Activated naive CD8-positive, alpha-beta T cell treated with anti-CD3 and anti-CD28 coated beads for 36 hours (primary cell): ENCODE data around the gene TFEB. TPM values are rescaled to one million over a fixed set of nuclear protein-coding genes. Genes with fewer than 3 reads are reported as not detected.

ENCODE experiments used
- DNase-seq: peaks from one replicate; pipeline ENCODE4 v3.0.0; 2021
- H3K27ac Mint-ChIP-seq: one replicate; pipeline ENCODE4 v1.8.0; 2022; ENCODE audit warnings: mild to moderate bottlenecking, moderate library complexity, mixed read lengths
- H3K27me3 Mint-ChIP-seq: one replicate; pipeline ENCODE4 v1.8.0; 2022; ENCODE audit warnings: mild to moderate bottlenecking, mixed read lengths
- H3K36me3 Mint-ChIP-seq: one replicate; pipeline ENCODE4 v1.8.0; 2021; ENCODE audit warnings: mild to moderate bottlenecking, mixed read lengths
- H3K4me1 Mint-ChIP-seq: one replicate; pipeline ENCODE4 v1.8.0; 2021; ENCODE audit warnings: mixed read lengths
- H3K4me3 Mint-ChIP-seq: one replicate; pipeline ENCODE4 v1.8.0; 2022; ENCODE audit warnings: mild to moderate bottlenecking, moderate library complexity, mixed read lengths
- H3K9me3 Mint-ChIP-seq: one replicate; pipeline ENCODE4 v1.8.0; 2022; ENCODE audit warnings: mixed read lengths
- total RNA-seq, 2 experiments: library from RNA; stranded (reverse); gene quantifications; one replicate each; pipeline ENCODE4 v1.2.3, GENCODE V29; 2021

Gene TFEB
- total RNA-seq, 2 experiments from 2014 or later, result 9.3 to 11.5 TPM

- H3K4me3 Mint-ChIP-seq, result no peak overlapping the region
- H3K27me3 Mint-ChIP-seq, result no peaks in the 10 kb centered on the region
- peak; percentile 17 for DNase-seq
- no peaks in the 10 kb centered on the region for H3K36me3 Mint-ChIP-seq
- H3K27ac Mint-ChIP-seq, result no peak overlapping the region
- H3K4me1 Mint-ChIP-seq, result peaks cover 27% of the 10 kb centered on the region
- H3K9me3 Mint-ChIP-seq, result no peaks in the 10 kb centered on the region
These were observed 21.6 kb downstream of the TFEB start for GRCh38 chr6:41713650-41714291.

DNA sequence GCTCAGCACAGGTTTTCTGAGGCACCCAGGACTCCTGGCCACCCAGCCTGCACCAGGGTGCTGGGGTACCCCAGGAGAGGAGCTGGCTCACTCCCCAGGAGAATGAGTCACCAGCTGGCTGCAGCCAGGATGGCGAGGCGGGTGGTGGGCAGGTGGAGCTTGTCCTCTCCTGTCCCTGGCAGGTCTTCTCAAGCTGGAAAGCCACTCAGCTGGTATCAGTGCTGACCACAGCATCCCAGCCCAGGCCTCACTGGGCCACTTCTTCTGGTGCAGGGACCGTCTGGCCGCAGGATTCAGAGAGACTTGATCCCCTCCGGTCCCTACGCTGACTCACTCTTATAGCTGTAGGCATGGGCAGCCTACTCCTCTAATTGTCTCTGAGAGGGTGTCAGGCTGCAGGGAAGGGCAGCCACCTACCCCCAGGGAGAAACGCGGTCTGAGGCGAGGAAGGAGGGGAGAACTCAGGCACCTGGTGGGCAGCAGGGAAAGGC lies 22.2 kb downstream of the TFEB start:
- Mint-ChIP-seq H3K9me3 (no peaks in the 10 kb centered on the region), H3K4me1 (peaks cover 27% of the 10 kb centered on the region), H3K36me3 (no peaks in the 10 kb centered on the region), H3K27ac (no peak overlapping the region), H3K4me3 (no peak overlapping the region), H3K27me3 (no peaks in the 10 kb centered on the region)
- DNase-seq, result no peak

DNA sequence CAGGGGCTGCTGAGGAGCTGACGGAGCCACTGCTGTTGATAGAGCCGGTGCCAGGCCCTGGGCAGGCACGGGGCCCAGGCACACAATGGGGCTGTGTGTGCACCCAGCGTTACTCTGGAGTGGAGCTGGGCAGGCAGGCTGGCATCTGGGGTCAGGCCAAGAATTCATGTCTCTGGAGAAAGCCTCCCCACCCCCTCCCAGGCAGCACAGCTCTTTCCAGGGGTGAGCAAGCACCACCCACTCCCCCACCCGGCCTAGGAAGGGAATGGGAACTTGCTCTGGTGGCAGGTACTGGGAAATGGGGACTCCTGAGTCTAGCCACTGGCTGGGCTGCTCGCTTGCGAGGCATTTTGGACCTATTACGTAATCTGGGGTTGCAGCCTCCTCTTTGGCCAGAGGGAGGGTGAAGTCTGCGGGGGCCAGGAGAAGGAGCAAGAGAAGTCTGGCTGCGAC lies 22.7 kb downstream of the TFEB start:
- H3K4me3 Mint-ChIP-seq, result no peak overlapping the region
- no peak for DNase-seq
- H3K9me3 Mint-ChIP-seq, result no peaks in the 10 kb centered on the region
- peaks cover 31% of the 10 kb centered on the region for H3K4me1 Mint-ChIP-seq
- H3K36me3 Mint-ChIP-seq, result peaks cover 1% of the 10 kb centered on the region
- no peaks in the 10 kb centered on the region for H3K27me3 Mint-ChIP-seq
- no peak overlapping the region for H3K27ac Mint-ChIP-seq

- H3K9me3 Mint-ChIP-seq, result no peaks in the 10 kb centered on the region
- DNase-seq, result no peak
- peaks cover 5% of the 10 kb centered on the region for H3K36me3 Mint-ChIP-seq
- no peak overlapping the region for H3K4me3 Mint-ChIP-seq
- no peak overlapping the region for H3K27ac Mint-ChIP-seq
- H3K27me3 Mint-ChIP-seq, result no peaks in the 10 kb centered on the region
- H3K4me1 Mint-ChIP-seq, result peaks cover 31% of the 10 kb centered on the region
These were observed 23.9 kb downstream of the TFEB start for GRCh38 chr6:41711323-41712038.

- no peaks in the 10 kb centered on the region for H3K9me3 Mint-ChIP-seq
- H3K27ac Mint-ChIP-seq, result no peak overlapping the region
- H3K27me3 Mint-ChIP-seq, result no peaks in the 10 kb centered on the region
- peaks cover 34% of the 10 kb centered on the region for H3K4me1 Mint-ChIP-seq
- no peak for DNase-seq
- peaks cover 5% of the 10 kb centered on the region for H3K36me3 Mint-ChIP-seq
- H3K4me3 Mint-ChIP-seq, result no peak overlapping the region
These were observed 26.0 kb downstream of the TFEB start for GRCh38 chr6:41709375-41709774.

- H3K27ac Mint-ChIP-seq, result no peak overlapping the region
- no peaks in the 10 kb centered on the region for H3K9me3 Mint-ChIP-seq
- H3K4me1 Mint-ChIP-seq, result peaks cover 30% of the 10 kb centered on the region
- no peak for DNase-seq
- H3K36me3 Mint-ChIP-seq, result peaks cover 5% of the 10 kb centered on the region
- no peak overlapping the region for H3K4me3 Mint-ChIP-seq
- no peaks in the 10 kb centered on the region for H3K27me3 Mint-ChIP-seq
These were observed 26.6 kb downstream of the TFEB start for GRCh38 chr6:41708856-41709255.

GRCh38 chr6:41707565-41708200 lies 27.7 kb downstream of the TFEB start:
- H3K36me3 Mint-ChIP-seq, result peaks cover 5% of the 10 kb centered on the region
- no peaks in the 10 kb centered on the region for H3K27me3 Mint-ChIP-seq
- H3K4me3 Mint-ChIP-seq, result peak overlapping the region; percentile 69
- H3K4me1 Mint-ChIP-seq, result peaks cover 25% of the 10 kb centered on the region
- DNase-seq, result peak; percentile 26
- H3K27ac Mint-ChIP-seq, result peak overlapping the region; percentile 93
- H3K9me3 Mint-ChIP-seq, result no peaks in the 10 kb centered on the region

GRCh38 chr6:41706876-41707564 lies 28.4 kb downstream of the TFEB start:
- H3K9me3 Mint-ChIP-seq, result no peaks in the 10 kb centered on the region
- peaks cover 25% of the 10 kb centered on the region for H3K4me1 Mint-ChIP-seq
- H3K27me3 Mint-ChIP-seq, result no peaks in the 10 kb centered on the region
- H3K4me3 Mint-ChIP-seq, result peak overlapping the region; percentile 69
- peak; percentile 21 for DNase-seq
- peaks cover 5% of the 10 kb centered on the region for H3K36me3 Mint-ChIP-seq
- peak overlapping the region; percentile 93 for H3K27ac Mint-ChIP-seq

- DNase-seq, result peak; percentile 77
- peaks cover 5% of the 10 kb centered on the region for H3K36me3 Mint-ChIP-seq
- peak overlapping the region; percentile 93 for H3K27ac Mint-ChIP-seq
- H3K4me3 Mint-ChIP-seq, result no peak overlapping the region
- no peaks in the 10 kb centered on the region for H3K27me3 Mint-ChIP-seq
- no peaks in the 10 kb centered on the region for H3K9me3 Mint-ChIP-seq
- peaks cover 25% of the 10 kb centered on the region for H3K4me1 Mint-ChIP-seq
These were observed 29.2 kb downstream of the TFEB start for GRCh38 chr6:41705996-41706835.

- peak overlapping the region; percentile 49 for H3K27ac Mint-ChIP-seq
- no peak overlapping the region for H3K4me3 Mint-ChIP-seq
- H3K9me3 Mint-ChIP-seq, result no peaks in the 10 kb centered on the region
These were observed 30.0 kb downstream of the TFEB start for GRCh38 chr6:41705311-41705995.

DNA sequence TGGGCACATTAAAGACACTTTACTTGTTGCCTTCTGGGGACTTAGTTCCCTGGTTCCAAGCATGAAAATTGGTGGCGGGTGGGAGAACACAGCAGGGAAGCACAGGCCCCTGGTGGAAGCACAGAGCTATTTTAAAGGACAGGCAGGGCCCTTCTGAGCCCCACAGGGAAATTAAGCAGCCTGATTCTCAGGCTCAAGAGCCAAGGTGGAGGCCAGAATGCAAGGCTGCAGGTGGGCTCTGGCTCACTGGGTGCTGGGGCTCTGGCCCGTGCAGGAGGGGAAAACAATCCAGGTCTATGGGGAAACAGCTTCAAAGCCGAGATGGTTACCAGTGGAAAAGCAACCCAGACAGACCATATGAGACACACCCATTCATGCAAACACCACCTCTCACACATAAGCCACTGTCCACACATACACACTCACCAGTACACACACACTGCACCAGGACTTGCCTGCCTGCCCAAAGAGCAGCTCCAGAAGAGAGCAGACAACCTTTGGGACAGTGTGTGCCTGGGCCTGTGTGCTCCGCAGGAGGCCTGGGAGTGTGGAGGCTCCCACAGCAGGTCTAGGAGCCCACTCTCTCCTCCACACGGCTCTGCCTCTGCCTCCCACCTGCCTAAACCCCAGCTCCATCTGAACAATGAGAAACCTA lies 30.6 kb downstream of the TFEB start:
- H3K27me3 Mint-ChIP-seq, result no peaks in the 10 kb centered on the region
- H3K4me1 Mint-ChIP-seq, result peaks cover 25% of the 10 kb centered on the region
- no peak overlapping the region for H3K27ac Mint-ChIP-seq
- no peak overlapping the region for H3K4me3 Mint-ChIP-seq
- H3K9me3 Mint-ChIP-seq, result no peaks in the 10 kb centered on the region
- H3K36me3 Mint-ChIP-seq, result peaks cover 5% of the 10 kb centered on the region
- no peak for DNase-seq

More at GRCh38 chr6:41705311-41705995, 30.0 kb downstream of the TFEB start:
- H3K27me3 Mint-ChIP-seq, result no peaks in the 10 kb centered on the region
- no peak for DNase-seq
- peaks cover 25% of the 10 kb centered on the region for H3K4me1 Mint-ChIP-seq
- peaks cover 5% of the 10 kb centered on the region for H3K36me3 Mint-ChIP-seq

GRCh38 chr6:41704028-41704427 lies 31.4 kb downstream of the TFEB start:
- Mint-ChIP-seq H3K4me3 (no peak overlapping the region), H3K4me1 (peaks cover 25% of the 10 kb centered on the region), H3K27ac (no peak overlapping the region), H3K9me3 (no peaks in the 10 kb centered on the region), H3K27me3 (no peaks in the 10 kb centered on the region), H3K36me3 (peaks cover 5% of the 10 kb centered on the region)
- no peak for DNase-seq

GRCh38 chr6:41702771-41703494 lies 32.5 kb downstream of the TFEB start:
- no peak overlapping the region for H3K4me3 Mint-ChIP-seq
- peaks cover 24% of the 10 kb centered on the region for H3K4me1 Mint-ChIP-seq
- H3K27ac Mint-ChIP-seq, result no peak overlapping the region
- H3K36me3 Mint-ChIP-seq, result peaks cover 4% of the 10 kb centered on the region
- no peak for DNase-seq
- no peaks in the 10 kb centered on the region for H3K9me3 Mint-ChIP-seq
- H3K27me3 Mint-ChIP-seq, result no peaks in the 10 kb centered on the region
